ENCODE results near the gene DEGS1.
"Not testable (repeated sequence)": the region's sequence is repeated elsewhere in the genome, so short reads cannot be mapped to it uniquely, and the experiment has no call there.

DEGS1 gene

GRCh38 chr1:224180783-224181452, 2.1 kb upstream of the DEGS1 start:
- DNase-seq (ENCODE audit: low read depth in 2 of 2, low spot score in 1 of 2): no peak

- no peak for DNase-seq (ENCODE audit: low read depth in 2 of 2, low spot score in 1 of 2)
Observed at GRCh38 chr1:224181453-224181810, 1.6 kb upstream of the DEGS1 start.

DNA sequence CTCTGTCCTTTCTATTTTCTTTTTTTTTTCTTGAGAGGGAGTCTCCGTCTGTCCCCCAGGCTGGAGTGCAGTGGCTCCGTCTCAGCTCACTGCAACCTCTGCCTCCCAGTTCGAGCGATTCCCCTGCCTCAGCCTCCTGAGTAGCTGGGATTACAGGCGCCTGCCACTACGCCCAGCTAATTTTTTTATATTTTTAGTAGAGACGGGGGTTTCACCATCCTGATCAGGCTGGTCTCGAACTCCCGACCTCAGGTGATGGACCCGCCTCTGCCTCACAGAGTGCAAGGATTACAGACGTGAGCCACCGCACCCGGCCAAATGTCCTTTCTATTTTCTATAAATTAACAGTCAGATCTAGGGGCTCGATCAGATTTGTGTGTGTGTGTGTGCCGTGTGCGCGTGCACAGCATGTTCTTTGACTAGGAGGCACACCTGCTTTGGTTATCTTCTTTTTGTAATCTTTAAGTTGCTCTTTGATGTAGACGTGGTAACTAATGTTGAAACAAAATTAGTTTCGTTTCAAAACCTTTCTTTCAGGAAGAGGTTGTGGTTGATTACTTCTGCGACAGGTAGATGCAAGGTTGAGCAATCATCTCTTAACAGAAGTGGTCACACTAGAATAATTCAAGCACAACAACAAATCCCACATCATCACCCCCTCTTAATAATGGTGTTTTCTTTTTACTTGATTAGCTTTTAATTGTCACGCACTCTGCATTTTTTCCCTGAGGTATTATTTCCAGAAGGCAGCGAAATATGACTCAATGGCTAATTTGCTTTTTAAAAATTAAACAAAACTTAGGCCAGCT, 779 bp upstream of the DEGS1 start:
- no peak for DNase-seq (ENCODE audit: low read depth in 2 of 2, low spot score in 1 of 2)

DNA sequence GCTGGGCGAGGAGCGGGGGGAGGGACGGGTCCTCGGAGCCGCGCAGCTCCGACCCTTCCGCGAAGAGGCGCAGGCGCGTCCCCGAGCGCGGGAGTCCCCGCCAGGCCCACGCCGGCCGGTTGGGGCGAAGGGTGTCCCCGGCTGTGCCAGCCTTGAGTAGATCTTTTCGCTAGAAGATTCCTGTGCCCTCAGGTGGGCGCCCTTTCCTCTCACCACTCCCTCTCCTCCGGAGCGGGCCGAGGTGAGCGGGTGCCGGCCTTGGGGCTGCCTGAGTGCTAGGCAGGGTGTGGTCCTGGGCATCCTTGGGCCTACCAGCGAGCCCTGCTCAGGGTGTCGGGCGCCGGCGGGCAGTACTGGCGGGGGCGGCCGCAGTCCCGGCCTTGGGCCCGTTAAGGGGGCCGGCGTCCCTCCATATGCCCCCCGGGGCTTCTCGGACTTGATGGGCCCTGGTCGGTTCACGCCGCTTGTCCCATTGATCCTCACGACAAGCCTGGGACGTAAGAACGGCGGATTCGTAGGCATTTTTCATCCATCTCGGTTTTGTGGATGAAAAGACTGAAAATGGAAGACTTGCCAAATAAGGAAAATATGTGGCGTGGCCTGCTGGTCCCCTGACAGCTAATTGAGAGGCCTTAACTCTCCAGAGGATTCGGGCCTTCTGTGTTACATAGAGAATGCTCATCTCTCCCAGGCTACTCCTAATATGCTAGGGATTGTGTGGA, 712 bp downstream of the DEGS1 start:
- DNase-seq (ENCODE audit: low read depth in 2 of 2, low spot score in 1 of 2): peak in 1 of 2 donors; percentile 38

- DNase-seq (ENCODE audit: low read depth in 2 of 2, low spot score in 1 of 2): no peak
Observed at GRCh38 chr1:224185208-224185607, 2.2 kb downstream of the DEGS1 start.

- no peak for DNase-seq (ENCODE audit: low read depth in 2 of 2, low spot score in 1 of 2)
Observed at GRCh38 chr1:224188286-224188685, 5.2 kb downstream of the DEGS1 start.

DNA sequence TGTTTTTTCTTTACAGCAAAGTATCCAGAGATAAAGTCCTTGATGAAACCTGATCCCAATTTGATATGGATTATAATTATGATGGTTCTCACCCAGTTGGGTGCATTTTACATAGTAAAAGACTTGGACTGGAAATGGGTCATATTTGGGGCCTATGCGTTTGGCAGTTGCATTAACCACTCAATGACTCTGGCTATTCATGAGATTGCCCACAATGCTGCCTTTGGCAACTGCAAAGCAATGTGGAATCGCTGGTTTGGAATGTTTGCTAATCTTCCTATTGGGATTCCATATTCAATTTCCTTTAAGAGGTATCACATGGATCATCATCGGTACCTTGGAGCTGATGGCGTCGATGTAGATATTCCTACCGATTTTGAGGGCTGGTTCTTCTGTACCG, 6.5 kb downstream of the DEGS1 start:
- DNase-seq (ENCODE audit: low read depth in 2 of 2, low spot score in 1 of 2): no peak

GRCh38 chr1:224192082-224192788, 9.2 kb downstream of the DEGS1 start:
- no peak for DNase-seq (ENCODE audit: low read depth in 2 of 2, low spot score in 1 of 2)

DNA sequence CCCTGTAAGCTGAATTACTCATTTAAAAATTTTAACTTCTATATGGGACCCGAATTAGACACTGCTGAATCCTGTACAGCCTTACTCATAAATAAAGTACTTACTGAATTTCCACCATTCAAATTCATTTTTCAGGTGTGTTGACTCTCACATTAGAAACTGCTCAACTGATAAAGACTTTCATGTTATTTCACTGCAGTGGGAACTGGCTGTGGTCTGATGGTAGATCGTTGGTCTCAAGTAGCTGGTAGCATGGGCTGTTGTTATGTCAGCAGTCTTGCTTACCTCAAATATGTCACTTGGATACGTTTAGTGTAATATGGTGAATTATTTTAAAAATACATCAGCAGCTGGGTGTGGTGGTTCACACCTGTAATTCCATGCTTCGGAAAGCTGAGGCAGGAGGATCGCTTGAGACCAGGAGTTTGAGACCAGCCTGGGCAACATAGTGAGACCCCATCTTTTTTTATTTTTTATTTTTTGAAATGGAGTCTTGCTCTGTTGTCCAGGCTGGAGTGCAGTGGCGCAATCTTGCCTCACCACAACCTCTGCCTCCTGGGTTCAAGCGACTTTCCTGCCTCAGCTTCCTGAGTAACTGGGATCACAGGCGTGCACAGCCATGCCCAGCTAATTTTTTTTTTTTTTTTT, 10.4 kb downstream of the DEGS1 start:
- no peak for DNase-seq (ENCODE audit: low read depth in 2 of 2, low spot score in 1 of 2)

GRCh38 chr1:224196813-224197600, 14.0 kb downstream of the DEGS1 start:
- DNase-seq (ENCODE audit: low read depth in 2 of 2, low spot score in 1 of 2): no peak

DNA sequence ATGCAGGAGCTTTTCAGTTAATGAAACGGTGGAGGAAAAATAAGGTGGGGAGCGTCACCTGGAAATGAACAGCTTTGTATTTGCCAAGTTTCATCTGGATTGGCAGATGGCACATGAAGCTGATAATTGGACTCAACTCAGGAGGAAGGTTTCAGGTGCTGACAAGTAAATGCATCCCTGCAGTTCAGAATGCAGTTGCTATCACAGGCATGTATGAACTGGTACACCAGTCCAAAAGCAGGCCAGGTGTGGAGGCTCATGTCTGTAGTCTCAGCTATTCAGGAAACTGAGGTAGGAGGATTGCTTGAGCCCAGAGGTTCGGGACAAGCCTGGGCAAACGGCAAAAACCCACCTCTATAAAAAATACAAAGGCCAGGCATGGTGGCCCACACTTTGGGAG, 15.5 kb downstream of the DEGS1 start:
- DNase-seq (ENCODE audit: low read depth in 2 of 2, low spot score in 1 of 2): no peak

DNA sequence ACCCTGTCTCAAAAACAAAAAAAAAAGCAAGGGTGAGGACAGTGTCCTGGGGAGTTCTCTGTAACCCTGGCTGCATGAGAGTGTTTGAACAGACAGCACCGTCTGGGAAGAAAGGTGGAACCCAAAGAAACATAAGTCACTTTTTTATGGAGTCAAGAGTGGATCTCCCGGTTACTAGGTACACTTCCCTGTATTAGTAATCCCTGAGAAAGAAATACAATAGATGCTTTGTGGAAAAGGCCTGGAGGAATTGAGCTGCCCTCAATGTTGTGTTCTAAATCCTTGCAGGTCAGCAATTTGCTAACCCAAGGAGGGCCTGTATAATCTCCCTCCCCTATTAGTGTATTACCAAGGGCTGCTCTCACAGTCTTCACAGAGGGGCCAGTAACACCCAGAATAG, 16.6 kb downstream of the DEGS1 start:
- DNase-seq (ENCODE audit: low read depth in 2 of 2, low spot score in 1 of 2): no peak

DNA sequence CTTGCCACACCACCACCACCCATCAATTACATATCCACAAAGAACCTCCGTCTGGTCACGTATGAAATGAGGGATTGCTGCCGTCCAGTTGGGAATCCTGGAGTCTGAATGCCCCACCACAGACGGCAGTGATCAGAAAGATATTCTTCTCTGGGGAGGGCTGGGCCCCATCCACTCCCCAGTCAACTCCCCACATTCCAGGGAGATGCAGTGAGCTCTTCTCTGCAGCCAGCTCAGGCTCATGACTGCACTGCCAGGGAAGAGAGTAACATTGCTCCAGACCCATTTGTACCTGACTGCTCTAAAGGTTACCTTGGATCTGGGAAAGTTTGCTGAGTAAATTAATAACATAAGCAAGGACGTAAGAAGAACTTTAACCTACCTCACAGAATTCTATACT, 18.3 kb downstream of the DEGS1 start:
- no peak for DNase-seq (ENCODE audit: low read depth in 2 of 2, low spot score in 1 of 2)

DNA sequence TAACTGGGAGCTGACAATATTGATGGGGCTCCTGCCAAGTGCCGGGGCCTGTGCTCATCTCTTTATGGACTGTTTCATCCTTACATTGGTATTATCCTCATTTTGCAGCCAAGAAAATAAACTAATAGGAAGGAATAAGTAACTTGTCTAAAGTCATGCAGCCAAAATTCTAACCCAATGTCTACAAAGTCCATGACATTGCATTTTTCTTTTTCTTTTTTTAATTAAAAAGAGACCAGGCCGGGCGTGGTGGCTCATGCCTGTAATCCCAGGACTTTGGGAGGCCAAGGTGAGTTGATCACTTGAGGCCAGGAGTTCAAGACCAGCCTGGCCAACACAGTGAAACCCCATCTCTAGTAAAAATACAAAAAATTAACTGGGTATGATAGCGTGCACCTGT, 18.8 kb downstream of the DEGS1 start:
- no peak for DNase-seq (ENCODE audit: low read depth in 2 of 2, low spot score in 1 of 2)

DNA sequence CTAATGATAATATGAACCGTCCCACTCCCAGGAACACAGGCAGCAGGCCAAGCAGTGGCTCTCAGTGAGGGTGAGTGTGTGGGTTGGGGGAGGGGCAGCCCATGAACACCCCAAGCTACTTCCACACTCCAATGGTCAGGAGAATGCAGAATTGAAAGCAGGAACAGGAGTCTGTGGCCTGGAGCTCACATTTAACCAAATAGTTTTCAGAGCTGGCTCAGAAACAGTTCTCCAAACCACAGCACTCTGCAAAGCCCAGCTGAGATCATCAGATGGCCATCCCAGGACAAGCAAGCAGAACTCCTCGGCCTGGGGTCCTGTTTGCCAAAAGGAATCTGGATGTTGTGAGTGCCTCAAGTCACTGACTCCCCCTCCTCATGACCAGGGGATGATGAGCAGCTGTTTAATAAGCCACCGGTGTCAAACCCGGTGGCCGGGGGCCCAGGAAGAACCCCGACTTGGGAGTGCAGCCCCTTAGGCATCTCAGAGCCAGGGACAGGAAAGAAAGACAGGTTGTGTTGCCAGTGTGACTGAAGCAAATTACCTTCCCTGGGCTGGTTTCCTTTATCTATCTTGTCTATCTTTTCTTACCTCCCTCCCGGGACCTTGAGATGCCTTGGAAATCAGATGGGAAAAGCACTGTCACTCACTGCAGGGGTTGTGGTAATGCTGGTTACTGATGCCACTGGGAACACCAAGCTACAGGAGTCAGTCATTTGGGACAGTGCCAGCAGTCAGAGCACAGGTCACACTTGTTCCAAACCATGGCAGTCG, 20.4 kb downstream of the DEGS1 start:
- no peak for DNase-seq (ENCODE audit: low read depth in 2 of 2, low spot score in 1 of 2)

DNA sequence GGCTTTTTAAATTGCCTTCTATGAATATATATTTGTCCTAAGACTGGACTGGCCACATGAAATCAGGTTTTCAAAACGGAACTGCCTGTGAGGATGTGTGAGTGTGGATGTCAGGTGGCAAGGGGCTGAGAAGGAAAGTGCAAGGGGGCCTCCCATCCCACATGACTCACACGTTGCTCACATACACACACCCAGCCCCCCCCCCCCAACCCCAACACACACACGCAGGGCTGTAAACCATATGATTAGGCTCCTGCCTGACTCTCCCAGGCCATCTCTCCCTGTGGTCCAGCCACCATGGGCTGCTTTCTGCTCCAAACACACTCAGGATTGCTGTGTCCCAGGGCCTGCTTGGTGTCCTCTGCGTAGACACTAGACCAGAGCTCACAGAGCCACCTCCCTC, 22.4 kb downstream of the DEGS1 start:
- DNase-seq (ENCODE audit: low read depth in 2 of 2, low spot score in 1 of 2): peak in 1 of 2 donors; percentile 18

- DNase-seq (ENCODE audit: low read depth in 2 of 2, low spot score in 1 of 2): not testable (repeated sequence)
Observed at GRCh38 chr1:224205931-224206538, 23.0 kb downstream of the DEGS1 start.

GRCh38 chr1:224211206-224211962, 28.3 kb downstream of the DEGS1 start:
- no peak for DNase-seq (ENCODE audit: low read depth in 2 of 2, low spot score in 1 of 2)

Data from stimulated activated CD8-positive, alpha-beta memory T cell treated with anti-CD3 and anti-CD28 coated beads, Interleukin-4, amount 100 ng/mL, for 4 hours (primary cell).